Karpas-422 (cell line): ENCODE data around the gene EWSR1. TPM values are rescaled to one million over a fixed set of nuclear protein-coding genes. Genes with fewer than 3 reads are reported as not detected.

ENCODE experiments used
- DNase-seq: peaks from one replicate; pipeline ENCODE4 v3.0.0-alpha.2; 2015
- H2AFZ ChIP-seq: fragments of 200-600 bp; sonication (generic); 2 replicates; pipeline ENCODE4 v1.6.1; 2014; ENCODE audit warnings: antibody characterized with exemption, low read length, mixed read lengths
- H3K27ac ChIP-seq: fragments of 200-600 bp; sonication (generic); 2 replicates; pipeline ENCODE4 v1.5.1; 2014; ENCODE audit warnings: mild to moderate bottlenecking, low read length, moderate library complexity
- H3K27me3 ChIP-seq: fragments of 200-600 bp; sonication (generic); 2 replicates; pipeline ENCODE4 v1.6.1; 2014; ENCODE audit warnings: low read length, mixed read lengths
- H3K36me3 ChIP-seq: fragments of 200-600 bp; sonication (generic); 2 replicates; pipeline ENCODE4 v1.6.1; 2014; ENCODE audit warnings: low read length, mixed read lengths; ENCODE audit not compliant: insufficient read depth
- H3K4me1 ChIP-seq: fragments of 200-600 bp; sonication (generic); 2 replicates; pipeline ENCODE4 v1.6.1; 2014; ENCODE audit warnings: mild to moderate bottlenecking, low read length, mixed read lengths
- H3K4me2 ChIP-seq: fragments of 200-600 bp; sonication (generic); 2 replicates; pipeline ENCODE4 v1.6.1; 2014; ENCODE audit warnings: low read length, low read depth, mild to moderate bottlenecking; ENCODE audit not compliant: poor library complexity, severe bottlenecking
- H3K4me3 ChIP-seq: fragments of 200-600 bp; sonication (generic); 2 replicates; pipeline ENCODE4 v1.5.1; 2014; ENCODE audit warnings: mild to moderate bottlenecking, antibody characterized with exemption, low read length, mixed read lengths
- H3K79me2 ChIP-seq: fragments of 200-600 bp; sonication (generic); 2 replicates; pipeline ENCODE4 v1.6.1; 2014; ENCODE audit warnings: mild to moderate bottlenecking, low read length, mixed read lengths
- H3K9ac ChIP-seq: fragments of 200-600 bp; sonication (generic); 2 replicates; pipeline ENCODE4 v1.6.0; 2014; ENCODE audit warnings: low read length
- H3K9me2 ChIP-seq: fragments of 200-600 bp; sonication (generic), shearing (Covaris generic); replicated peaks from 2 replicates; pipeline ENCODE4 v1.6.0; 2014; ENCODE audit warnings: mild to moderate bottlenecking, low read length, moderate library complexity; ENCODE audit not compliant: insufficient read depth
- H3K9me3 ChIP-seq: fragments of 300-700, 200-600 bp; sonication (generic); 2 replicates; pipeline ENCODE4 v1.6.1; 2014; ENCODE audit warnings: low read length, mixed read lengths
- H4K20me1 ChIP-seq: fragments of 200-600 bp; sonication (generic); 2 replicates; pipeline ENCODE4 v1.6.1; 2014; ENCODE audit warnings: mild to moderate bottlenecking, antibody characterized with exemption, low read length, low read depth; ENCODE audit not compliant: insufficient read depth
- total RNA-seq: library from RNA; depleted of rRNA; stranded (reverse); fragments of >200 nt; shearing (Covaris generic); gene quantifications from 2 replicates; pipeline ENCODE4 v1.2.3, GENCODE V29; 2014; ENCODE audit warnings: low replicate concordance

Gene EWSR1
- total RNA-seq, 1 experiment from 2014 or later = 309 TPM

- DNase-seq = no peak
- Histone ChIP-seq H3K9me3 (no peaks in the 10 kb centered on the region), H3K27ac (no peak overlapping the region), H3K9ac (no peak overlapping the region), H3K4me1 (peaks cover 6% of the 10 kb centered on the region; the same call in 1 of the 2 replicates), H3K27me3 (no peaks in the 10 kb centered on the region), H2AFZ (no peak overlapping the region), H3K79me2 (no peaks in the 10 kb centered on the region), H4K20me1 (peaks cover 8% of the 10 kb centered on the region; the same call in 1 of the 2 replicates), H3K9me2 (no peaks in the 10 kb centered on the region), H3K4me3 (no peak overlapping the region), H3K36me3 (peaks cover 8% of the 10 kb centered on the region; the same call in 1 of the 2 replicates), H3K4me2 (no peak overlapping the region)
Measured at GRCh38 chr22:29302681-29303465, 34.8 kb downstream of the EWSR1 start.

GRCh38 chr22:29305836-29306174 is 37.7 kb downstream of the EWSR1 start:
- H3K4me2 ChIP-seq = no peak overlapping the region
- H3K79me2 ChIP-seq = no peaks in the 10 kb centered on the region
- H4K20me1 ChIP-seq = 0 out of 2 replicates have a peak, but pooled peaks cover 3% of the 10 kb centered on the region
- H3K4me3 ChIP-seq = no peak overlapping the region
- H3K27ac ChIP-seq = no peak overlapping the region
- H3K9me3 ChIP-seq = no peaks in the 10 kb centered on the region
- no peak for DNase-seq
- no peaks in the 10 kb centered on the region for H3K9me2 ChIP-seq
- peaks cover under 1% of the 10 kb centered on the region; the same call in 1 of the 2 replicates for H3K36me3 ChIP-seq
- no peaks in the 10 kb centered on the region for H3K27me3 ChIP-seq
- no peak overlapping the region for H3K9ac ChIP-seq
- no peak overlapping the region for H2AFZ ChIP-seq
- peaks cover 6% of the 10 kb centered on the region; the same call in 1 of the 2 replicates for H3K4me1 ChIP-seq

GRCh38 chr22:29306175-29306834 is 38.2 kb downstream of the EWSR1 start, which contains the start of gene GAS2L1:
TSS of gene GAS2L1 (plus strand) at chr22:29306650. CDS start at chr22:29308106, 1,456 bp downstream.
- no peak within 1 kb of the TSS for H3K4me3 ChIP-seq
- peak; percentile 65 for DNase-seq

GRCh38 chr22:29306835-29307595 is 38.9 kb downstream of the EWSR1 start:
- Histone ChIP-seq H4K20me1 (peaks cover 3% of the 10 kb centered on the region; the same call in 1 of the 2 replicates), H2AFZ (no peak overlapping the region), H3K27me3 (no peaks in the 10 kb centered on the region), H3K79me2 (no peaks in the 10 kb centered on the region), H3K9me3 (no peaks in the 10 kb centered on the region), H3K9me2 (no peaks in the 10 kb centered on the region), H3K27ac (no peak overlapping the region), H3K36me3 (no peaks in the 10 kb centered on the region), H3K4me3 (no peak overlapping the region), H3K9ac (no peak overlapping the region), H3K4me2 (no peak overlapping the region), H3K4me1 (peaks cover 6% of the 10 kb centered on the region; the same call in 1 of the 2 replicates)
- DNase-seq = no peak

More at GRCh38 chr22:29306175-29306834, 38.2 kb downstream of the EWSR1 start, which contains the start of gene GAS2L1:
- Histone ChIP-seq H3K9me2 (no peaks in the 10 kb centered on the region), H3K9me3 (no peaks in the 10 kb centered on the region), H3K4me1 (peaks cover 6% of the 10 kb centered on the region; the same call in 1 of the 2 replicates), H3K27me3 (no peaks in the 10 kb centered on the region), H3K4me2 (no peak within 1 kb of the TSS), H3K9ac (no peak within 1 kb of the TSS), H3K27ac (no peak within 1 kb of the TSS), H3K79me2 (no peaks in the 10 kb centered on the region), H2AFZ (no peak within 1 kb of the TSS), H4K20me1 (no peaks in the 10 kb centered on the region), H3K36me3 (no peaks in the 10 kb centered on the region)

- Histone ChIP-seq H3K27ac (no peak overlapping the region), H3K4me1 (peaks cover 9% of the 10 kb centered on the region), H3K4me2 (no peak overlapping the region), H3K36me3 (no peaks in the 10 kb centered on the region), H3K4me3 (no peak overlapping the region), H3K9ac (no peak overlapping the region), H3K79me2 (no peaks in the 10 kb centered on the region), H3K9me2 (no peaks in the 10 kb centered on the region), H4K20me1 (peaks cover 9% of the 10 kb centered on the region), H3K9me3 (no peaks in the 10 kb centered on the region), H3K27me3 (no peaks in the 10 kb centered on the region), H2AFZ (no peak overlapping the region)
- DNase-seq = no peak
Measured at GRCh38 chr22:29307596-29308147, 39.6 kb downstream of the EWSR1 start.

GRCh38 chr22:29308148-29308790 is 40.2 kb downstream of the EWSR1 start:
- Histone ChIP-seq H3K27ac (no peak overlapping the region), H3K9me3 (no peaks in the 10 kb centered on the region), H3K9me2 (no peaks in the 10 kb centered on the region), H3K79me2 (no peaks in the 10 kb centered on the region), H3K27me3 (no peaks in the 10 kb centered on the region), H3K9ac (no peak overlapping the region), H3K4me2 (no peak overlapping the region), H2AFZ (no peak overlapping the region), H3K4me1 (peaks cover 12% of the 10 kb centered on the region), H4K20me1 (peaks cover 15% of the 10 kb centered on the region), H3K4me3 (no peak overlapping the region), H3K36me3 (no peaks in the 10 kb centered on the region; the same call in 1 of the 2 replicates)
- DNase-seq = no peak

- Histone ChIP-seq H3K9me2 (no peaks in the 10 kb centered on the region), H3K4me3 (no peak overlapping the region), H3K9me3 (no peaks in the 10 kb centered on the region), H3K9ac (no peak overlapping the region), H3K27me3 (no peaks in the 10 kb centered on the region), H3K27ac (no peak overlapping the region), H2AFZ (no peak overlapping the region), H3K36me3 (no peaks in the 10 kb centered on the region; the same call in 1 of the 2 replicates), H3K4me1 (peaks cover 9% of the 10 kb centered on the region), H3K79me2 (no peaks in the 10 kb centered on the region), H4K20me1 (peaks cover 15% of the 10 kb centered on the region), H3K4me2 (no peak overlapping the region)
- no peak for DNase-seq
Measured at GRCh38 chr22:29308791-29309262, 40.8 kb downstream of the EWSR1 start.
